ENCODE results near the gene TLR5. TPM values are rescaled to one million over a fixed set of nuclear protein-coding genes. Genes with fewer than 3 reads are reported as not detected.

The TLR5 gene
- total RNA-seq, 1 donor from 2014 or later, result 11.1 TPM

- ATAC-seq, result no peak
These were observed 36.2 kb downstream of the TLR5 start for GRCh38 chr1:223106856-223107255.

DNA sequence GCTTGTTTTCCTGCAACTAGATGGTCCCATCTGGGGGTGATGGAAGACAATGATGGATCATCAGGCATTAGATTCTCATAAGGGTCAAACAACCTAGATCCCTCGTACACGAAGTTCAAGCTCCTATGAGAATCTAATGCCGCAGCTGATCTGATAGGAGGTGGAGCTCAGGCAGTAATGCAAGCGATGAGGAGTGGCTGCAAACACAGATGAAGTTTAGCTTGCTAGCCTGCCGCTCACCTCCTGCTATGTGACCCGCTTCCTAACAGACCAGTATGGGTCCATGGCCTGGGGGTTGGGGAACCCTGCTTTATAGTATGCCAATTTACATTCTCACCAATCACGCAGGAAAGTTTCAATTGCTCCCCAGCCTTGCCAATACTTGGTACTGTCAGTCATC, 37.5 kb downstream of the TLR5 start:
- no peak for ATAC-seq

- ATAC-seq, result peak; percentile 35
These were observed 40.1 kb downstream of the TLR5 start for GRCh38 chr1:223102797-223103533.

DNA sequence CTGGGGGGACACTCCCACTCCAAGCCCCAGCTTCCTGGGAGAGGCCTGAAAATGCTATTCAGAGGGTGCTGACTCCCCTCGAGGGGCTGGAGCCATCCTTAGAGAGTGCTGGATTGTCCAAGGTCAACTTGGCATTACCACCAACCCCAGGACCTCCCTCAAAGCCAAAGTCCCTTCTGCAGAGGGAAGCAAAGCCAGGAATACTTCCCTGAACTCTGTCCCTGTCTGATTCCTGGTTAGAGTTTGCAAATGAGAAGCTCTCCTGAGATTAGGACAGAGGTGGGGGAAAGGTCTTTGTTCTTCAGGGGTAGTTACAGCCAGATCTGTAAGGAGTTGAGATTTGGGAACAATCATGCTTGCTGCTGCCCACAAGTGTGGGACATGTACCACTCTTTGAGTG, 45.3 kb downstream of the TLR5 start:
- ATAC-seq, result no peak

DNA sequence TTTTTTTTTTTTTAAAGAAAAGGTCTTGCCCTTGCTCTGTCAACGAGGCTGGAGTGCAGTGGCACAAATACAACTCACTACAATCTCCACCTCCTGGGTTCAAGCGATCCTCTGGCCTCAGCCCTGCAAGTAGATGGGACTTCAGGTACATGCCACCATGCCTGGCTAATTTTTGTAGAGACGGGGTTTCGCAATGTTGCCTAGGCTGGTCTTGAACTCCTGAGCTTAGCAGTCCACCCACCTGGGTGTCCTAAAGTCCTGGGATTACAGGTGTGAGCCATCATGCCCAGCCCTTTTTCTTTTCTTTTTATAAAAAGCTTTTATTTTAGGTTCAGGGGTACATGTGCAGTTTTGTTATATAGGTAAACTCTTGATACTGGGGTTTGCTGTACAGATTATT, 47.2 kb downstream of the TLR5 start:
- ATAC-seq, result no peak

GRCh38 chr1:223091896-223092295, 51.2 kb downstream of the TLR5 start:
- ATAC-seq, result no peak

GRCh38 chr1:223089250-223089649, 53.8 kb downstream of the TLR5 start:
- no peak for ATAC-seq

DNA sequence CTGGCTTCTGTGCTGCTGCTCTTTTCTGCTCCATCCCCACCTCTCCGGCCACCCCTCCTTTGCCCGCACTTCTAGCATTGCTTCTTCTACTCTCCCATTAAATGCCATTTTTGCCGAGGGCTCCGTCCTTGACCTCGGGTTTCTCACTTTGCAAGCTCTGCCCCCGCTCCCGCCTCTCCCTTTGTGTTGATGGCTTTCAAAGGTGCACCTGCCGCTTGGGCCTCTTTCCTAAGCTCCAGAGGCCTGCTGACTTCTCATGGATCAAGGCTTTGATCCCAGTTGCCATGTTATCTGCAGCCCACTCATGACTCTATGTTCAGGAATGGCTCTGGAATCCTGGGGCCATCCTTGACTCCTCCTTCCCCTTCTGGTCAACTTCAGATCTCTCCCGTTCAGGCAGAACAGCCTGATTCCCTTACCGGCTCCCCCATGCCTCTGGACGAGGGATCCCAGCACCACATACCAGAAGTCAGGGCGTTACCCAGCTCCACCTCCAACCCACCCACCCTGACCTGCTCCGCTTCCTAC, 54.3 kb downstream of the TLR5 start:
- no peak for ATAC-seq

GRCh38 chr1:223087291-223088255, 55.5 kb downstream of the TLR5 start:
- no peak for ATAC-seq

GRCh38 chr1:223084464-223084866, 58.6 kb downstream of the TLR5 start:
- no peak for ATAC-seq

DNA sequence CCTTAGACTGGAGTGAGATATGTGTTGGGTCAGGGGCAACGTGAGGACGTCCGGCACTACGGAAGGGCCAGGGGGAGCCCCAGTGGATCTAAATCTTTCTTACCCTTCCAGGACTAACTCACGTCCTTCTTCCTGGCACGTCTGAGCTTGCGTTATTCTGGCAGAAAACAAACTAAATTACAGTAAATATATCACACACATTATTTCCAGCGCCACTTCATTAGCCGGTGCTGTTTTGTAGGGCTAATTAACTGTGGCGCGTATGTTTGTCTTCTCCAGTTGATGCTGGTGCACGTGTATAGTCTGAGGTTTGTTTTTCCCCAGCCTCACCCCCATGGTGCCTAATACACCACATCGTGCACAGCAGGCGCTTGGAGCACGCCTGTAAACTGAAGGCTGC, 59.2 kb downstream of the TLR5 start:
- no peak for ATAC-seq

DNA sequence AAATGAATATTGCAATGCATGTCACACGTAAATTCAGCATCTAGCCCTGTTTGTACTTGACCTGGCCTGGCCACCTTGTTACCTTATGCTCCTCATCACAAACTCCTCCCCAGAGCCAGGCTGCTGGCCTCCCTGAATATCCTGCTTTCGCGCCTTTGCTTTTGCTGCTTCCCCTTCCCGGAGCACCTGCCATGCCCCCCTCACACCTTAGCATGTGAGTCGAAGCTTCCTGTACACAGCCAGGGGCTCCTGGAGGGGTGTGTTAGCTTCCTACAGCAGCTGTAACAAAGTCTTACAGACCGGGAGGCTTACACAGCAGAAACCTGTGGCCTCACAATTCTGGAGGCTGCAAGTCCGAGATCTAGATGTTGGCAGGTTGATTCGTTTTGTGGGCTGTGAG, 60.1 kb downstream of the TLR5 start:
- ATAC-seq, result no peak

DNA sequence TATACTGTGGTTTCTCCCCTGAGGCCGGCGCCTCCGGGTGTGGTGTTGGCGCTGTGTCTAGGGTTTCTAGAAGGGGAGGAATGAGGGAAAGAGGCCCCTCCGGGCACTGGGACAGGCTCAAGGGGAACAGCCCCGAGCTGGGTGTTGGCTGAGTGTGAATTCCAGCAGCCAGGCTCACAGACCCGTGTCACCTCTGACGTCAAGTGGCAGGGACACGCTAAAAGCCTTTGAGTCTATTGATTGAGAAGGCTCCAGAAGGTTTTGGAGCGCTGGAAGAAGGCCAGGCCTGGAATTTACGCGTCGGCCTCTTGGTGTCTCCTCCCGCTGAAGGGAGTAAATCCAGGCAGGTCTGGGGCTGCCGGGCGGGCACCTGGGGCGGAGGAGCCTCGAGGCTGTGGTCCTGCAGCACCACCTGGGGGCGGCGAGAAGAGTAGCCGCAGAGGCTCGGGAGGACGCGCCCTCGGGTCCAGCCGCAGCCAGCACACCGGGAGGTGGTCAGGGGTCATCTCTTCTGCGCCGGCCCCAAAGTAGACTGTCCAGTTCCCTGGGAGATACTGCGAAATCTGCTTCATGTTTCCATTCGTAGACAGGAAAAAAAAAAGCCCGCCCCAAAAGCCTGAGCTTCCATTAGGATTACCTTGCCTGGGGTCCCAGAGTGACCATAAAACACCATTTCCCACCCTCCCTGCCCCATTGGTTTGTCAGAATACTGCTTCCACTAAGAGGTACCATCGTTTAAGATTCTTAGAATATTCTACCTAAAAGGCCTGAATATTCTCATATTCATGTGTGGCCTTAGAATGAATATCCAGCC, 61.7 kb downstream of the TLR5 start:
- peak; percentile 98 for ATAC-seq

GRCh38 chr1:223079498-223079897, 63.5 kb downstream of the TLR5 start:
- ATAC-seq, result no peak

- no peak for ATAC-seq
These were observed 65.7 kb downstream of the TLR5 start for GRCh38 chr1:223077247-223077833.

DNA sequence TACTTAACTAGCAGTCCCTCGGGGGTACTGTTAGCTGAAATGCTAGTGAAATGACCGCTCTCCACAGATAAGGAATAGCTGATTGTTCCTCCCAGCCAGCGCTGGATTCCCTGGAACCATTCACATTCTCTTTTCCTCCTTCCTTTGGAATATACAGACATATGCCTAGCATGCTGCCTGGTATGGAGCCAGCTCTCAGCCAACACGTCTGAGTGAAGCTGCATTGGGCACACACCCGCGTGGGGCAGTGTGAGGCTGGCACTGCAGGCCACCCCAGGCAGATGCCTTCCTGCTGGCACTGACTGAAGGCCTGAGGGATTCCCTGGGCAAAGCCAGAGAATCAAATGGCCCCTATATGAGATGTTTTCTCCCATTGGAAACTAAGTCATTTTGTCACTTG, 66.7 kb downstream of the TLR5 start:
- ATAC-seq, result no peak

DNA sequence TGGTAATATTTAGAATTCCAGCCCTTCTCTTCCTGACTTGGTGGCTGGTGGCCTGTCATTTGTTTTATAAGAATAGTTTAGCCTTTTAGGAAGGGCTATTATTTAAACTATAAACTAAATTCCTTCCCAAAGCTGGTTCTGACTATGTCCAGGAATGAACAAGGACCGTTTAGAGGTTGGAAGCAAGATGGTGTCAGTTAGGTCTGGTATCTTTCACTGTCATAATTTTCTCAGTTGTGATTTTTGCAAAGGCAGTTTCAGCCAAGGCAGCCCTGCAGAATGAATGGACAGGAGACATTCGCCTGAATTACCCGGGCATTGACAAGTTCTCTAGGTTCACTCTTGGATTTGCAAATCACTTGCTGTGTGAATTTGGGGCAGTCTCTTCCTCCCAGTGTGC, 67.2 kb downstream of the TLR5 start:
- ATAC-seq, result no peak

DNA sequence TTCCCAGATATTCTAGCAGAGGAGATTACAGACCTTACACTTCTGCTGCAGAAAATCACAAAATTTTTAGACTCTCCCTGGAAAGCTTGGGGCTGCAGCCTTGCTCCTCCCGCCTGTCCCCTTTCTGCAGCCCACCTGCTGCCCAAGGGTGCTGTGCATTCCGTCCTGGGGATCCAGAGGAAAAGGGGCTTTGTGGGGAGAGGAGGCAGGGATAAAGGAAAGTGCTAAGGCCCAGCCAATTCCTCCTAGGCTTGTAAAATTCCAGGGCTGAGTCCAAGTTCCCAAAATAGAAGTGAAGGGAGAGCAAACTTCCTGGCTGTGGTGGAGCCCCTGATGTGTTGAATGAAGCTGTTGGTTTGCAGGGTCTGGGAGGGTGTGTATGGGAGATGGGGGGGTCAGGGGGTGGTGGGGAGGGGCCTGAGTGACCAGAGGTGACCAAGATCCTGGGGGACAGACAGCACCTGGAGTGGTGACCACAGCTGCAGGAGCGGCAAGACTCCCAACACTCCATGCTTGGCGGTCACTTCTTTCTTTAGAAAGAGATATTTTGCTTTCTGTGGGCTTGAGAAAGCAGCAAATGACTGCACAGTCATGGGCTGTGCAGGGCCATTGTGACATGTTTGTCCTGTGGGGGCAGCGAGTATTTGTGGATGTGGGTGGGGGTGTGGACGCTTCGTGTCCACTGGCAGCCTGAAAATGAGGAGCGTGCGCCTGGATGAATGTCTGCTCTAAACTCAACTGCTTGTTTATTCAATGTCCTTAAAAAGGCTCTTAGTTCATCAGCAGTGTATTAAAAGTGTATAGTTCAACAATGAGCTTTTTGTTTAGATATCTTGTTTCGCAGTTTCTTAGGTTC, 68.4 kb downstream of the TLR5 start:
- no peak for ATAC-seq

DNA sequence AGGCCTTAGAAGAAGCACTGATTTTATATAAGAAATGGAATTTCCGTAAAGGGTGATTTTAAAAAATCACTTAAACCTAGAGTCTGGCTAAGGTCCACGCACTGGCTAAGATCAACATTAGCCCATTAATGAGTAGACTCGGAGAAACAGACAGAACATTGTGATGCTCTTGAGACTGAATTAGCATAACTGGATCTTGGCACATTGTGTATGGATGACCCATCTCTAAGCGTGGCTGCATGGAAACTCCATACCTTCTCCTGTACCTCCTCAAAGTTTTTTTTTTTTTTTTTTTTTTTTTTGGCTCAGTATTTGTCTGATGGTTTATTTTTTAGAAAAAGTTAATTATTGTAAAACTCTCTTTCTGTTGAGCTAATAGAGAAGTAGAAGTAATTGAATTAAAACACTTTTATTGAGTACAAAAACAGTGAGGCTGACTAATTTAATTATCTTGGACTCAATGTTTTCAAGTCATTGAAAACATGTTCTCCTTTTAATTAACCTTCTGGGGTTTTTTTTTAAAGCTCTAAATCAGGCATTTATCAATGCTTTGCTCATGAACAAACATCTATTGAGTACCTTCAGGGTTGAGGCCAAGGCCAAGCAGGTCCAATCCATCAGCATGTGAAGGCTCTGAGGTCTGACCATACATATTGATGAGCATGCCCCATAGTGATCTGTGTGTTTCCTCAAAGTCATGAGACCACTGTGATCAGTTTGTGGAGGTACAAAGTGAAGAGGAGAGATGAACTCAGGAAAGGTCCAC, 74.0 kb downstream of the TLR5 start:
- no peak for ATAC-seq

DNA sequence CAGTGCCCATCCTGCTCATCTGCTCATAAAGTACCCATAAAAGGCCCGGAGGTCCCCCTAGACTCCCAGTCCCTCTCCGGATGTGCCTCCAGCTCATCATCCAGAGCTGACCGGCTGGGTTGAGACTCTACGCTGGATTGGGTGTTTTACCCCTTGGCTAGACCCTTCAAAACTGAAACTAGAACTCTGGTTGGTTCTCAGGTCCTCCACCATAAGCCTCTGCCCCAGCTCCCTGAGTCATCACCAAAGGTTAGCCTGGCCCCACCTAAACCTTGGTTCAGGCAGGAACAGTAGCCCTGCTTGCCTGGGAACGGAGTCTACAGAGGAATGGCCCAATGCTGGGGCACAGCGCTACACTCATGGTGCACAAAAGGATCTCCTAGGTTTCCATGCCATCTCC, 75.1 kb downstream of the TLR5 start:
- peak; percentile 33 for ATAC-seq

- ATAC-seq, result no peak
These were observed 76.6 kb downstream of the TLR5 start for GRCh38 chr1:223066415-223066814.
